Calu3 (cell line): ENCODE results near the gene GAR1. TPM values are rescaled to one million over a fixed set of nuclear protein-coding genes. Genes with fewer than 3 reads are reported as not detected.

Experiments used
- BruUV-seq: library from RNA; stranded (reverse); fragments of 400-500 nt; replicated peaks from 2 replicates; lab custom pipeline; 2021; lab: Mats Ljungman, UMichigan
- CTCF ChIA-PET: fragments of 300-600 bp; sonication (Branson Sonifier 250); formaldehyde crosslinking; loops from one replicate; lab custom pipeline; 2022; ENCODE audit warnings: antibody characterized with exemption; lab: Charles Lee
- DNase-seq: peaks from one replicate; pipeline ENCODE4 v3.0.0; 2022
- H3K27ac Mint-ChIP-seq: one replicate; pipeline ENCODE4 v1.8.0; 2022; ENCODE audit warnings: mixed read lengths; ENCODE audit not compliant: unreplicated experiment
- H3K27me3 Mint-ChIP-seq: one replicate; pipeline ENCODE4 v1.8.0; 2022; ENCODE audit warnings: mixed read lengths; ENCODE audit not compliant: unreplicated experiment
- H3K36me3 Mint-ChIP-seq: one replicate; pipeline ENCODE4 v1.8.0; 2022; ENCODE audit warnings: mild to moderate bottlenecking, moderate library complexity, mixed read lengths; ENCODE audit not compliant: insufficient read depth, unreplicated experiment
- H3K4me1 Mint-ChIP-seq: one replicate; pipeline ENCODE4 v1.8.0; 2022; ENCODE audit warnings: mild to moderate bottlenecking, low read depth, mixed read lengths; ENCODE audit not compliant: unreplicated experiment
- H3K4me3 Mint-ChIP-seq: one replicate; pipeline ENCODE4 v1.8.0; 2022; ENCODE audit warnings: mild to moderate bottlenecking, low read depth, moderate library complexity, mixed read lengths; ENCODE audit not compliant: unreplicated experiment
- H3K9me3 Mint-ChIP-seq: one replicate; pipeline ENCODE4 v1.8.0; 2022; ENCODE audit warnings: low read depth, mixed read lengths; ENCODE audit not compliant: unreplicated experiment
- CTCF ChIP-seq: fragments of 200-600 bp; IDR thresholded peaks from one replicate; pipeline ENCODE4 v1.8.0; 2022; ENCODE audit warnings: antibody characterized with exemption; ENCODE audit not compliant: unreplicated experiment
- intact Hi-C: fragments of 100-400 bp; cut with micrococcal nuclease; formaldehyde crosslinking; loops from one replicate; pipeline ENCODE4 v1.10.0; 2022; ENCODE audit not compliant: unreplicated experiment
- total RNA-seq: library from RNA; stranded (reverse); gene quantifications from 2 replicates; pipeline ENCODE4 v1.2.3, GENCODE V29; 2022

The GAR1 gene
- total RNA-seq, 1 experiment from 2014 or later, result 20.8 TPM

GRCh38 chr4:109864134-109864533 lies 48.6 kb downstream of the GAR1 start:
- no peak for TF ChIP-seq CTCF
- Mint-ChIP-seq H3K4me1 (no peaks in the 10 kb centered on the region), H3K4me3 (no peak overlapping the region), H3K9me3 (no peaks in the 10 kb centered on the region), H3K36me3 (no peaks in the 10 kb centered on the region), H3K27ac (no peak overlapping the region), H3K27me3 (no peaks in the 10 kb centered on the region)
- DNase-seq, result no peak
- no TSS peak for BruUV-seq
- intact Hi-C loops, result no loop called here
- CTCF ChIA-PET, result interaction anchor here (0.9 kb wide), 1 partner anchor 52 kb away, joined by 3 read pairs; no protein-coding TSS in a partner anchor

GRCh38 chr4:109870061-109870460 lies 54.5 kb downstream of the GAR1 start:
- no peak for TF ChIP-seq CTCF
- no peak for DNase-seq
- Mint-ChIP-seq H3K4me3 (no peak overlapping the region), H3K27ac (no peak overlapping the region), H3K27me3 (no peaks in the 10 kb centered on the region), H3K36me3 (no peaks in the 10 kb centered on the region), H3K9me3 (no peaks in the 10 kb centered on the region), H3K4me1 (no peaks in the 10 kb centered on the region)
- CTCF ChIA-PET, result no interaction called here
- intact Hi-C loops, result no loop called here
- no TSS peak for BruUV-seq

DNA sequence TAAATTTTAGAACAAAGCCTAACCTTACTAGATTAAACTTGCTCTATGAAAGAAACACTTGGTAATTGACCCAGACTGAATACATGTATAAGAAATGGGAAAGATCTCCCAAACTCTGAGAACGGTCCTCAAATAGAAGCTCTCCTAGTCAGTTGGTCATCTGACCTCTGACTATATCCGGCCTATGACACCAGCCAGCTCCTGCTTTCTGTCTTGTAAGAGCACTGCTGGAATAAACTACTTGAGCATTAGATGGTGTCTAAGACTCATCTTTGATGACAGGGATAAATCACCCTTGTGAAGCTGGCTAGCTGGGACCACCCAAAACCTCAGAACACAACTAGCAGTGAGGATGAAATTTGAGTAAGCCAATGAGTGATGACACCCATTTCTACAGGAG lies 56.5 kb downstream of the GAR1 start:
- Mint-ChIP-seq H3K4me3 (no peak overlapping the region), H3K27ac (no peak overlapping the region)
- BruUV-seq, result no TSS peak

DNA sequence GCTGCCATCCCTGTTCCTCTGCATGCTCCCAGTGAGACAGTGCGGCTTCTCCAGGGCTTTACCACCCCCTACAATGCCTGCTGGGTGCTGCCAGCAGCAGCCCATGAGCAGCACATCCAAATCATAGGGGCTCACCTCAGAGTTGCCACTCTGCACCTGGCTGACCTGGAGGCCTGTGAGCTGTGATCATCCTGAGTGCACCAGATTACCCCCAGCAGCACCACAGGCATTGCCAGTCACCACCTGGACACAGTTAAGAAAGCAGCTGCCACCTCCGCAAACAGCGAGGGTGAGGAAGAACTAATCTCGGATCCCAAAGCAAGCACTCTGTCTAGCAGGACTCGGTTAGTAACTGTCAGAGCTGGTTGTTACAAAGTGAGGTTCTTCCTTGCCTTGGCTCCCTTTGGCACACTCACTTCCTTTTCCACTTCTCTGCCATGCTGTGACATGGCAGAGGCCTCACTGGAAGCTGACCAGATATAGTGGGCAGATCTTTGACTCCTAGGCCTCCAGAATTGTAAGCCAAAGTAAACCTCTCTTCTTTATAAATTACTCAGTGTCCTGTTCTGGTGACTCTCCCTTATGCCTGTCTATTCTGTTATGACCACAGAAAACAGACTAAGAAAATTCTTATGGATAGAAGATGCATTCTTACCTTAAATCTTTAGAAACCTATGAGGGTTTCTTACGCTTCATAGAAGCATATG lies 57.5 kb downstream of the GAR1 start:
- no peak for TF ChIP-seq CTCF
- no peaks in the 10 kb centered on the region for H3K9me3 Mint-ChIP-seq
- no TSS peak for BruUV-seq
- H3K4me3 Mint-ChIP-seq, result no peak overlapping the region
- no peak overlapping the region for H3K27ac Mint-ChIP-seq
- H3K27me3 Mint-ChIP-seq, result no peaks in the 10 kb centered on the region
- H3K36me3 Mint-ChIP-seq, result no peaks in the 10 kb centered on the region
- no peaks in the 10 kb centered on the region for H3K4me1 Mint-ChIP-seq
- CTCF ChIA-PET, result no interaction called here
- DNase-seq, result no peak
- intact Hi-C loops, result no loop called here

More for the DNA sequence above, 56.5 kb downstream of the GAR1 start:
- intact Hi-C loops, result no loop called here
- Mint-ChIP-seq H3K36me3 (no peaks in the 10 kb centered on the region), H3K27me3 (no peaks in the 10 kb centered on the region), H3K4me1 (no peaks in the 10 kb centered on the region), H3K9me3 (no peaks in the 10 kb centered on the region)
- CTCF ChIA-PET, result no interaction called here
- no peak for TF ChIP-seq CTCF
- DNase-seq, result no peak
